Vagina (tissue), 2 donors: Measurements from ENCODE around the gene KRTAP4-16. TPM values are rescaled to one million over a fixed set of nuclear protein-coding genes. Genes with fewer than 3 reads are reported as not detected.
"Not testable (repeated sequence)": the region's sequence is repeated elsewhere in the genome, so short reads cannot be mapped to it uniquely, and the experiment has no call there.

Source experiments
- DNase-seq, 2 donors: peaks; one replicate each; pipeline ENCODE4 v3.0.0-alpha.2; 2017; ENCODE audit errors: extremely low spot score in 2 of 2
- H3K27ac ChIP-seq: fragments of 200-600 bp; sonication (generic); one replicate; pipeline ENCODE4 v1.5.1; 2019
- H3K27me3 ChIP-seq: fragments of 200-600 bp; sonication (generic); one replicate; pipeline ENCODE4 v1.5.1; 2019
- H3K36me3 ChIP-seq, 2 donors: fragments of 200-600 bp; sonication (generic); one replicate each; pipeline ENCODE4 v1.5.1; 2017 to 2019
- H3K4me1 ChIP-seq: fragments of 200-600 bp; sonication (generic); one replicate; pipeline ENCODE4 v1.5.1; 2019
- H3K4me3 ChIP-seq, 2 donors: fragments of 200-600 bp; sonication (generic); 1 replicate in 1 of 2; 2 replicates in 1 of 2; pipeline ENCODE4 v1.5.1; 2016 to 2019
- H3K9me3 ChIP-seq: fragments of 200-600 bp; sonication (generic); one replicate; pipeline ENCODE4 v1.5.1; 2019
- POLR2A ChIP-seq, 2 donors: fragments of 450-650 bp; IDR thresholded peaks; one replicate each; pipeline ENCODE4 v1.6.1; 2017; ENCODE audit warnings: antibody characterized with exemption in 2 of 2, mild to moderate bottlenecking in 2 of 2, moderate library complexity in 2 of 2
- POLR2AphosphoS5 ChIP-seq, 2 donors: sonication (generic); formaldehyde crosslinking; IDR thresholded peaks; one replicate each; pipeline ENCODE4 v1.9.0; 2017; ENCODE audit warnings: antibody characterized with exemption in 2 of 2, mild to moderate bottlenecking in 2 of 2, low read depth in 1 of 2; ENCODE audit not compliant: insufficient read depth in 1 of 2
- intact Hi-C: fragments of 100-400 bp; cut with DNase I; formaldehyde crosslinking; loops from one replicate; pipeline ENCODE4 v1.15.1; 2023
- total RNA-seq: library from RNA; depleted of rRNA; stranded (reverse); fragments of >200 nt; gene quantifications from one replicate; pipeline ENCODE4 v1.2.3, GENCODE V29; 2016
- TF ChIP-seq, protein P1 (sequence below), 3 experiments: fragments of 450-650 bp in 2 of 3; fragments of 200-600 bp in 1 of 3; sonication (generic) in 1 of 3; IDR thresholded peaks; one replicate each; pipeline ENCODE4 v1.5.1; 2017 to 2019; ENCODE audit warnings: antibody characterized with exemption in 3 of 3, mild to moderate bottlenecking in 2 of 3, moderate library complexity in 2 of 3

Gene KRTAP4-16
- total RNA-seq, 1 donor from 2014 or later, result not detected

DNA sequence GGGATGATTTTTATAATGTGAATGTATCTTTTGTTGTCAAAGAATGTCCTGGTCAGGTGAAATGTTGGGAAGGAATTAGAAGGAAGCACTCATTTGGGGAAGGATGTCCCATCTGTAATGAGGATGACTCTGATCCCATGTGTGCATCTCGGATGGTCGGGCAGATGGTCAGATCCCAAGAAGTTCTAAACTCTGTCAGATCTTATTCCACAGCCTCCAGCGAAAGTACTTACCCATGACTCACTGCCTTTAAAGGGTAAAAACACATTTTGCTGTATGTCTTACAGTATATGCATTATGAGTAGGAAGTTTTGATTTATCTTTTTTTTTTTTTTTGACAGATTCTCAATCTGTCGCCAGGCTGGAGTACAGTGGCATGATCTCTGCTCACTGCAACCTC is 16.7 kb upstream of the KRTAP4-16 start:
- H3K27ac ChIP-seq, result no peak overlapping the region
- DNase-seq, result no peak
- no peaks in the 10 kb centered on the region for H3K27me3 ChIP-seq
- no peaks in the 10 kb centered on the region for H3K4me1 ChIP-seq
- intact Hi-C loops, result no loop called here
- H3K9me3 ChIP-seq, result no peaks in the 10 kb centered on the region
- no peak for TF ChIP-seq POLR2AphosphoS5 (IDR thresholded peaks at IDR 0.05; ENCODE audit: insufficient read depth in 1 of 2, low read depth in 1 of 2)
- TF ChIP-seq, protein P1, sequence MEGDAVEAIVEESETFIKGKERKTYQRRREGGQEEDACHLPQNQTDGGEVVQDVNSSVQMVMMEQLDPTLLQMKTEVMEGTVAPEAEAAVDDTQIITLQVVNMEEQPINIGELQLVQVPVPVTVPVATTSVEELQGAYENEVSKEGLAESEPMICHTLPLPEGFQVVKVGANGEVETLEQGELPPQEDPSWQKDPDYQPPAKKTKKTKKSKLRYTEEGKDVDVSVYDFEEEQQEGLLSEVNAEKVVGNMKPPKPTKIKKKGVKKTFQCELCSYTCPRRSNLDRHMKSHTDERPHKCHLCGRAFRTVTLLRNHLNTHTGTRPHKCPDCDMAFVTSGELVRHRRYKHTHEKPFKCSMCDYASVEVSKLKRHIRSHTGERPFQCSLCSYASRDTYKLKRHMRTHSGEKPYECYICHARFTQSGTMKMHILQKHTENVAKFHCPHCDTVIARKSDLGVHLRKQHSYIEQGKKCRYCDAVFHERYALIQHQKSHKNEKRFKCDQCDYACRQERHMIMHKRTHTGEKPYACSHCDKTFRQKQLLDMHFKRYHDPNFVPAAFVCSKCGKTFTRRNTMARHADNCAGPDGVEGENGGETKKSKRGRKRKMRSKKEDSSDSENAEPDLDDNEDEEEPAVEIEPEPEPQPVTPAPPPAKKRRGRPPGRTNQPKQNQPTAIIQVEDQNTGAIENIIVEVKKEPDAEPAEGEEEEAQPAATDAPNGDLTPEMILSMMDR (IDR thresholded peaks at IDR 0.05), result no peak
- no peak for TF ChIP-seq POLR2A (IDR thresholded peaks at IDR 0.05)
- no peaks in the 10 kb centered on the region for H3K36me3 ChIP-seq
- H3K4me3 ChIP-seq, result no peak overlapping the region

DNA sequence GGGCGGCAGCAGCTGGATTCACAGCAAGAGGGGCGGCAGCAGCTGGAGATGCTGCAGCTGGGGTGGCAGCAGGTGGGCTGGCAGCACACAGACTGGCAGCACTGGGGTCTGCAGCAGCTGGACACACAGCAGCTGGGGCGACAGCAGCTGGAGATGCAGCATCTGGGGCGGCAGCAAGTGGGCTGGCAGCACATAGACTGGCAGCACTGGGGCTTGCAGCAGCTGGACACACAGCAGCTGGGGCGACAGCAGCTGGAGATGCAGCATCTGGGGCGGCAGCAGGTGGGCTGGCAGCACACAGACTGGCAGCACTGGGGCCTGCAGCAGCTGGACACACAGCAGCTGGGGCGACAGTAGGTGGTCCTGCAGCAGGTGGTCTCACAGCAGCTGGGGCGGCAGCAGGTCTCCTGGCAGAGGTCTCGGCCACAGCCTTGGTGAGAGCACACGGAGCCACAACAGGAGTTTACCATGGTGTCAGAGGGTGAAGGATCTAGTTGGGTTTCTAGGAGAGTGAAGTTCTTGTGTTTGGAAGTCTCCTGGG is 15.9 kb upstream of the KRTAP4-16 start, which contains the start of gene KRTAP4-11:
KRTAP4-11 (minus strand) TSS at position 528 of the 541 bp plus-strand sequence; CDS start at position 470, 58 bp downstream.
- H3K4me3 ChIP-seq, DNase-seq, intact Hi-C loops: not testable (repeated sequence)

DNA sequence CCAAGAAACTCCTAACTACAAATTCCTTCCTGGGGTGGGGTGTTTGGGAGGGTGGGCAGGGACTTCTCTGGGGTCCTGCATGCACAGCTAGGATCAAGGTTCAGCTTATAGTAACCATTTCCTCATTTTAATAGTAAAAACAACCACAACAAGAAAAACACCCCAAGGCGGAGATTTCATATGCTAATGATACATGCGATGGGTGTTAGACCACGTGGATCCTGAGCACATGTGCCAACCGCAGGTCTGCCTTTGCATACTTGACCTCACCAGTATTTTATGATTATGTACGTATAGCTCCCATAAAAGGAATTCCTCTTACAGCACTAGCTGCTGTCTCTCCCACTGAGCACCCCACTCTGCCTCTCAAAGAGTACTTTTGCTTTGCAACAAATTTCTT is 14.3 kb upstream of the KRTAP4-16 start:
- no peaks in the 10 kb centered on the region for H3K36me3 ChIP-seq
- no peak for DNase-seq
- TF ChIP-seq POLR2A (IDR thresholded peaks at IDR 0.05), result no peak
- no peaks in the 10 kb centered on the region for H3K4me1 ChIP-seq
- intact Hi-C loops, result no loop called here
- H3K4me3 ChIP-seq, result no peak overlapping the region
- H3K9me3 ChIP-seq, result no peaks in the 10 kb centered on the region
- H3K27me3 ChIP-seq, result no peaks in the 10 kb centered on the region
- H3K27ac ChIP-seq, result no peak overlapping the region

More for the DNA sequence above, 15.9 kb upstream of the KRTAP4-16 start, which contains the start of gene KRTAP4-11:
- not testable (repeated sequence) for H3K27me3 ChIP-seq, H3K36me3 ChIP-seq, H3K9me3 ChIP-seq, H3K4me1 ChIP-seq, H3K27ac ChIP-seq

DNA sequence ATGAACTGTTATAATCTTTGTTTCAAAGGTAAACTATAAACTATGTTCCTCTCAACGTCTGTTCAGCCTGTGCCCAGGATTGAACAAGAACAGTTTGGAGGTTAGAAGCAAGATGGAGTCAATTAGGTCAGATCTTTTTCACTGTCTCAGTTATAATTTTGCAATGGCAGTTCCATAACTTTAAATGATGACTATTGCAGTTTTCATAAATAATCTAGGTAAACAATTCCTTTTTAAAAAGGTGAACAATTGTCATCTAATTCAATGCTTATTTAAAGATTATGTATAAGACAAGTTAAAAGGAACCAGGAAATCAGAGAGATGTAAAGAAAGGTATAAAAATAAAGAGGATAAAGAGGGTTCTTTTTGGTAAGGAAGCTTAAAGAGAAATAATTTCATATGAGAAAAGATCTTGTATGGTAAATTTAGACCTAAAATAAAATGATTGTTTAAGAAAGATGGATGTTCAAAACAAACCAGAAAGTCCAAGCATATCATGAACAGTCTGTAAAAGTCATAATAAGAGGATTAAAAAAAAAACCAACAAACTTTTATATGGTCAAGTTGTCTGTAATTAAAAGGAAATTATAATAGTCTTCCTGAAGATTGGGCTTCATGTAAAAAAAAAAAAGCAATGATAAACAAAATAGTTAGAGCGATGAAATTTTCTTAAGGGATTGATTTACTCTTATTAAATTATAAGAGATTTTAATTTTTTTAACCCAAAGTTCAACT is 9.3 kb upstream of the KRTAP4-16 start:
- intact Hi-C loops, result no loop called here

DNA sequence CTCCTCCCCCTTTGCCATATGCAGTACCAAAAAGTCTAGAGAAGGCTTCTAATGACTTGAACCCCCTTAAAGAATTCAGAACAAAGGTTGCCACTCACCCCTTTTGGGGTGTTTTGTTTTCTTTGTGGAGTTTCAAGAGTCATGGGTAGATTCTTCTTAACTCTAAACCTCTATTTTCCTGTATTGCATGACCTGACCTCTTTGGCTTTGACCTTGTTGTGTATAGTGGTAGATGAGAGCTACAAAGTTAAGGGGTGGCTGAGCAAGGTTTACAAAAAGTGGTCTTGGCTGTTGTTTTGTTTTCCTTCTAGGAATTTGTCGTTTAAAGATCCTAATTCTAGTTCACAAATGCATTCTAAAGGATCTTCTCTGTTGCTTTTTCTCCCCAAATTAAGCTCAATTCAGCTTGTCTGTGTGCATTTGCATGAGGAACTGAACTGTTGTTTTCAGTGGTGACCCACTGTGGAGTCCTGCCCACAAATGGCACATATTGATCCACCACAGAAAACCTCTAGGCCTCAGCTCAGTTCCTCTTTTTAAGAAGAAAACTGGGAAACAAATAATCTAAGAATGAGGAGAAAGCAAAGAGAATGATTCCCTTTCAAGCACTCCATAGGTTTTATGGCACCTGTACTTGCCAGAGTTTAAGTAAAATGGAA is 6.8 kb upstream of the KRTAP4-16 start:
- H3K9me3 ChIP-seq, H3K36me3 ChIP-seq, H3K27me3 ChIP-seq, intact Hi-C loops, H3K4me3 ChIP-seq, H3K4me1 ChIP-seq, DNase-seq, H3K27ac ChIP-seq: not testable (repeated sequence)

More for the DNA sequence above, 9.3 kb upstream of the KRTAP4-16 start:
- no peaks in the 10 kb centered on the region for H3K27me3 ChIP-seq
- DNase-seq, result no peak
- H3K4me1 ChIP-seq, result no peaks in the 10 kb centered on the region
- TF ChIP-seq POLR2A (IDR thresholded peaks at IDR 0.05) (no peak), POLR2AphosphoS5 (IDR thresholded peaks at IDR 0.05; ENCODE audit: insufficient read depth in 1 of 2, low read depth in 1 of 2) (no peak)
- TF ChIP-seq, protein P1 (IDR thresholded peaks at IDR 0.05), result no peak
- H3K27ac ChIP-seq, result no peak overlapping the region
- no peaks in the 10 kb centered on the region for H3K9me3 ChIP-seq
- H3K36me3 ChIP-seq, result no peaks in the 10 kb centered on the region
- no peak overlapping the region for H3K4me3 ChIP-seq

DNA sequence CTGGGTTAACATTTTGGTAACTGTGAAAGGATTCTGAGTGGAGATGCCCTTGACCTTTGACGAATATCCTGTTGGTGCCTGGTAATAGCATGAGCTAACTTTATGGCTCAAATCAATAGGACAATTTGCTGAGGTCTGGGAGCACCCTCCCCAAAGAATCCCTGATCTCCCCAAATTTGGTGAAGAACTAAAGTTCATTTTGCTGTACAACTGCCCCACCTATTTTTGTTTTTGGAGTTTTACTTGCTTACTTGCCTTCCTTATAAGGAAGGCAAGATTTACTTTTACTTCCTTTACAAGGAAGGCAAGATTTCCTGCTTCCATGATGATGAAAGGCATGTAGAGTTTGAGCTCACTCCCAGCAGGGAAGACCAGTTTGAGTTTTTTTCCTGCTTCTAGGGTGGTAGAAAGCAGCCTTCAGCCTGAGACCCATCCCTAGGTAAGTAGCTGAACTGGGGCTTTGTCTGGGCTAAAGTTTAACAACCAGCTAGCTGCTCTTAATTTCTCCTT is 6.0 kb upstream of the KRTAP4-16 start:
- H3K4me1 ChIP-seq, result no peaks in the 10 kb centered on the region
- H3K36me3 ChIP-seq, result no peaks in the 10 kb centered on the region
- H3K27me3 ChIP-seq, result no peaks in the 10 kb centered on the region
- intact Hi-C loops, result no loop called here
- H3K4me3 ChIP-seq, result no peak overlapping the region
- no peak overlapping the region for H3K27ac ChIP-seq
- no peak for TF ChIP-seq POLR2AphosphoS5 (IDR thresholded peaks at IDR 0.05; ENCODE audit: insufficient read depth in 1 of 2, low read depth in 1 of 2)
- TF ChIP-seq, protein P1 (IDR thresholded peaks at IDR 0.05), result no peak
- no peak for TF ChIP-seq POLR2A (IDR thresholded peaks at IDR 0.05)
- H3K9me3 ChIP-seq, result no peaks in the 10 kb centered on the region
- no peak for DNase-seq

DNA sequence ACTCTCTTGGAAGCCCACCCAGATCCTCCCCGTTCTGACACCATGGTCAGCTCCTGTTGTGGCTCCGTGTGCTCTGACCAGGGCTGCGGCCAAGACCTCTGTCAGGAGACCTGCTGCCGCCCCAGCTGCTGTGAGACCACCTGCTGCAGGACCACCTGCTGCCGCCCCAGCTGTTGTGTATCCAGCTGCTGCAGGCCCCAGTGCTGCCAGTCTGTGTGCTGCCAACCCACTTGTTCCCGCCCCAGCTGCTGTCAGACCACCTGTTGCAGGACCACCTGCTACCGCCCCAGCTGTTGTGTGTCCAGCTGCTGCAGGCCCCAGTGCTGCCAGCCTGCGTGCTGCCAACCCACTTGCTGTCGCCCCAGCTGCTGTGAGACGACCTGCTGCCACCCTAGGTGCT is 3.3 kb upstream of the KRTAP4-16 start, which contains the start of gene KRTAP4-9:
KRTAP4-9 (plus strand) TSS at position 43 of the 400 bp plus-strand sequence; CDS start at position 43, 0 bp downstream.
- H3K36me3 ChIP-seq, H3K27ac ChIP-seq, H3K4me1 ChIP-seq, H3K27me3 ChIP-seq, H3K9me3 ChIP-seq, intact Hi-C loops, H3K4me3 ChIP-seq, DNase-seq: not testable (repeated sequence)

DNA sequence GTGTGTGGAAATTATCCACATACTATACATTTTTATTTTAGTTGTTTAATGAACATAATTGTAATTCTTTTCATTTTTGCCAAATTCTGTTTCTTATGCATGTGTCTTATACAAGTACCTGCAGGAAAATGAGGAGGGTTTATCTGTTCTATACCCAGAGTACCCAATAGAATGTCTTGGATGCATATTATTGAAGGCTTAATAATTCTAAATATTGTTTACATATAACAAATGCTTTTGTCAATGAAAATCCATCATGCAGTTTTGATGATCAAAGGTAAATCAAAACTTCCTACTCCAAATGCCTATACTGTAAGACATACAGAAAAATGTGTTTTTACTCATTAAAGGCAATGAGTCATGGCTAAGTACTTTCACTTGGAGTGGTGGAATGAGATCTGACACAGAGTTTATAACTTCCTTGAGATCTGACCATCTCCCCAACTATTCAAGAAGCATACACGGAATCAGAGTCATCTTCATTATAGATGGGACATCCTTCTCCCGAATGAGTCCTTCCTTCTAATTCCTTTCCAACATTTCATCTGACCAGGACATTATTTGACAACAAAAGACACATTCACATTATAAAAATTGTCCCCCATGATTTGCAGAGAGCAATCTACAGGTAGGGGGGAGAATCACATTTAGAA is 2.5 kb upstream of the KRTAP4-16 start:
- H3K27ac ChIP-seq, H3K9me3 ChIP-seq, H3K27me3 ChIP-seq, H3K36me3 ChIP-seq, H3K4me1 ChIP-seq, H3K4me3 ChIP-seq, intact Hi-C loops, DNase-seq: not testable (repeated sequence)
